GM19023 (cell line): ENCODE results near the gene SELENOO.

Experiments used
- ATAC-seq: cut with Tn5 transposase; IDR thresholded peaks from one replicate; pipeline ENCODE4 v1.9.1; 2021; ENCODE audit warnings: mild to moderate bottlenecking, moderate library complexity; ENCODE audit not compliant: unreplicated experiment

Gene SELENOO

DNA sequence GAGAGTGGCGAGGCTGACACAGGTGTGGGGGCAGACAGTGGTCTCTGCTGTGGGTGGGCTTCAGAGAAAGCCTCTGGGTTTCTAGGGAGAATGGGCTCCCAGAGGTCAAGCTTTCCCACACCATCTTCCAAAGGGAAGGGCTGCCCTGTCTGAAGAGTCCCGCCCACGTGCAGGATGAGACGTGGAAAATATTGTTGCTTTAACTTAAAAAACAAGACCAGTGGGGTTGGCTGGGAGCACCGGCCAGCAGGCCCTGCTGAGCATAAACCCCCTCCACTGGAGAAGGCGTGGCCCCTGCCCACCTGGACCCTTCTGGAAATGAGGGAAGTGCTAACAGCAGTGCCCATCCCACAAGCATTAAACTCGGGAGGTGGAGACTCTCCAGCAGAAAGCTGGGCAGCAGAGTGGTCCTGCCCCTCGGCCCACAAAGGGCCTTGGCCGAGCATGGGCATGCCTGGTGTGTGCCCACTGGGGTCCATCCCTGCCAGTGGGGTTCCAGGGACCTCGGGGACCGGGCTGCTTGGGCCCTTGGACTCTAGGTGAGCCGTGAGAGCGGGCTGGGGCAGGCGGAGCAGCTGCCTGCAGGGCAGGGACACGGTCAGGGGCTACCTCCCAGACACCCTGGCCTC lies 15.4 kb downstream of the SELENOO start:
- ATAC-seq, result no peak

DNA sequence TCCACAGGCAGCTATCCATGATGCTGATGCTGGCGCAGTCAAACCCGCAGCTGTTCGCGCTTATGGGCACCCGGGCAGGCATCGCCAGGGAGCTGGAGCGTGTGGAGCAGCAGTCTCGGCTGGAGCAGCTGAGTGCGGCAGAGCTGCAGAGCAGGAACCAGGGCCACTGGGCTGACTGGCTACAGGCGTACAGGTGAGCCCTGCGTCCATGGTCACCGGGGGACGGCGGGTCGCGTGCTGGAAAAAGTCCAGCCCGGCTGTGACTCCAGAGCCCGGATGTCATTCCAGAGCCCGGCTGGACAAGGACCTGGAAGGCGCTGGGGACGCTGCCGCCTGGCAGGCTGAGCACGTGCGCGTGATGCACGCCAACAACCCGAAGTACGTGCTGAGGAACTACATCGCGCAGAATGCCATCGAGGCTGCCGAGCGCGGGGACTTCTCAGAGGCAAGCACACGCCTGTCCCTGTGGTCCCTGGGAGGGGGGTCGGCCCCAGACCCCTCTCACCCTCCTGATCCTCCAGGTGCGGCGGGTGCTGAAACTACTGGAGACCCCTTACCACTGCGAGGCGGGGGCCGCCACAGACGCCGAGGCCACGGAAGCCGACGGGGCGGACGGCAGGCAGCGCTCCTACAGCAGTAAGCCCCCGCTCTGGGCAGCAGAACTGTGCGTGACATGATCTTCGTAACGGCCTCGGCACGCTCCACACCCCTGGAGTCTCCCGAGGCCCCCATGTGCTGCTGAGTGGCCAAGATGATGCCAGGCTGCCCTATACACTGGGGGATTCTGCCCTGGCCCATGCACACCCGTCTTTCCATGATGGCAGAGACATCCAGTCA lies 16.1 kb downstream of the SELENOO start:
- ATAC-seq, result no peak

GRCh38 chr22:50217543-50218152 lies 16.8 kb downstream of the SELENOO start:
- ATAC-seq, result no peak

DNA sequence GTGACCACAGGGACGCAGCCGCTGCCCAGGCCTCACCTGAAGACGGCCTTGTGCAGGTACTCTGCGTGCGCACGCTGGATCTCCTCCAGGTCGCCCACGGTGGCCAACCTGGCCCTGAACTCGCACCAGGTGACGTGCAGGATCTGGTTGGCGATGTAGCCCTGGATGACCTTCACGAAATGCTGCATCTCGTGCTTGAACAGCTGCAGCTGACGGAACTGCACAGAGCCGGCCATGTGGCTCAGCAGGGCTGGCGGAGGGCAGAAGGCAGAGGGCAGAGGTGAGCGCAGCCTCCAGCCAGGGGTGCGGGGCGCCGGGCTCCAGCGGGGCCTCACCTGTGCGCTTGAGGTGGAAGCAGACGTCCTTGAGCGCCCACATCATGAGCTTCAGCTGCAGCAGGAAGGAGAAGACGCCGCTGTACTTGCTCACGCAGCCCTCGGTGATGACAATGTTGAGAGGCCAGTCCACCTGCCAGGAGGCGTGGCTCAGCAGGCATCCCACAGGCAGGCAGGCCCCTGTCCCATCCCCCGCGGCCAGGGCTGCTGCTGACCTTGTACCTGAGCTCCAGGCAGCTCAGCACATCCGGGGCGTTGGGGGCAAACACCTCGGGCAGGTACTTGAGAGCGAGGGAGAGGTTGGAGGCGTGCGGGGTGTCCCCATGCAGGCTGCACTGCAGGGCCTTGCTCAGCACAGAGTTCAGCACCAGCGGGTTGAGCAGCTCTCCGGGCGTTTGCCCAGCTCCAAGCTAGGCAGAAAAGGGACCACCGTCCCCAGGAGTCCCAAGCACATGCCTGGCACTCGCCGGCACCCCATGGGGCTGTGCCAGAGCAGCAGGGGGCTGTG lies 17.6 kb downstream of the SELENOO start:
- no peak for ATAC-seq

DNA sequence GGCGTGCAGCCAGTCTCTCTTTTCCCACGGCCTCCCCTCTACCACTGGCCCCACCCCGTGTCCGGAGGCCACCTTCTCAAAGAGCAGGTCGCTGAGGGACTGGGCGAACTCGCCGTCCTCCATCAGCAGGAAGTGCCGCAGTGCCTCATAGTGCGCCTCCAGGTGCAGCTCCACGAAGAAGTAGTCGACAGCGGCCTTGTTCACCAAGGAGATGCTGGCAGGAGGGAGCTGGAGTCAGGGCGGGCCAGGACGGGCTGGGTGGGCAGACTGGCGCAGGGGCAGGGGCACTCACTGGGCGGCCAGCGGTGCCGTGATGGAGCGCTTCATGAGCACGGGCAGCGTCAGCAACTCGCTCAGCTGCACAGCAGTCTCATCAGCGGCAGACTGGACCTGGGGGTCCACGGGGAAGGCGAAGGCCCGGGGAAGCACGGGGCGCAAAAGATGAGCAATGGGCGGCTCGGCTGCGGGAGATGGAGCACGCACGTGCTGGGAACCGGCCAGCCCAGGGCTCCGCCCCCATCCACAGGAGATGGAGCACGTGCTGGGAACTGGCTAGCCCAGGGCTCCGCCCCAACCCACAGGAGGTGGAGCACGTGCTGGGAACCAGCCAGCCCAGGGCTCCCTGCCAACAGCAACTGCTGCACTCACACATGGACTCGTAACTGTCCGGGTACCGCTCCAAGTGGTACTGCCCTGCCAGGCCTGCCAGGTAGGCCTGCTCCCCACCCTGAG lies 18.4 kb downstream of the SELENOO start:
- no peak for ATAC-seq

DNA sequence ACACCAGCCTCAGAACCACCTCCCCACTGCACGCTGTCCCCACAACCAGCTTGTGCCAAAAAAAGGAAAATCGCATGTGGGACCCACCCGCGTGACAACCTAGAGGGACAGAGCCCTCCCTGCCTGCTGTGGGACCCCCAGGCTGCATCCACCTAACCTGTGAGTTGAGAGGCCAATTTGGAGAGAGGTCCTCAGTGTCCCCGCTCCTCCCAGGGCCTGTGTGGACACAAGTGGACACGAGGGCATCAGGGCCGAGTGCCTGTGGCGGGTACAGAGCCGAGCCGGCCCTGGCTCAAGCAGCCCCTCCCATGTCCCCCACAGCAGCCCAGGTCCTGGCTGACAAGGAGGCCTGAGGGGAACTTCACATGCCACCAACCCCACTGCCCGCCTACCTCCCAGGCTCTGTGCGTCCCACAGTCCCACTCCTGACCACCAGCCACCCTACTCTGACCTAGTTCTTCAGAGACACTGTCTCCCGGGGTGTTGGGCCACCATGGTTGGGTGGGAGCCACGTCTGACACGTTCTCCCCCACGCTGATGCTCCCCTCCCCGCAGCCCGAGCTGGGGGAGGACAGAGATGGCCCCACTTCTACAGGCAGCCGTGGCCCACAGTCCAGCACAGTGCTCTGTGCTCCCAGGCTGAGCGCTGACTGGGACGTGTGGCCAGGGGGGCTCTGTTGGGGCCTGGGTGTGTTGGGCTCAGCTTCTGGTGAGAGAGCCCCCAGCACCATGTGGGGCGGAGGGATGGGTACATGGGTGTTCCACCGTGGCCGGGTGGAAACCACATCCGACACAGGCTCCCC lies 19.2 kb downstream of the SELENOO start:
- no peak for ATAC-seq

DNA sequence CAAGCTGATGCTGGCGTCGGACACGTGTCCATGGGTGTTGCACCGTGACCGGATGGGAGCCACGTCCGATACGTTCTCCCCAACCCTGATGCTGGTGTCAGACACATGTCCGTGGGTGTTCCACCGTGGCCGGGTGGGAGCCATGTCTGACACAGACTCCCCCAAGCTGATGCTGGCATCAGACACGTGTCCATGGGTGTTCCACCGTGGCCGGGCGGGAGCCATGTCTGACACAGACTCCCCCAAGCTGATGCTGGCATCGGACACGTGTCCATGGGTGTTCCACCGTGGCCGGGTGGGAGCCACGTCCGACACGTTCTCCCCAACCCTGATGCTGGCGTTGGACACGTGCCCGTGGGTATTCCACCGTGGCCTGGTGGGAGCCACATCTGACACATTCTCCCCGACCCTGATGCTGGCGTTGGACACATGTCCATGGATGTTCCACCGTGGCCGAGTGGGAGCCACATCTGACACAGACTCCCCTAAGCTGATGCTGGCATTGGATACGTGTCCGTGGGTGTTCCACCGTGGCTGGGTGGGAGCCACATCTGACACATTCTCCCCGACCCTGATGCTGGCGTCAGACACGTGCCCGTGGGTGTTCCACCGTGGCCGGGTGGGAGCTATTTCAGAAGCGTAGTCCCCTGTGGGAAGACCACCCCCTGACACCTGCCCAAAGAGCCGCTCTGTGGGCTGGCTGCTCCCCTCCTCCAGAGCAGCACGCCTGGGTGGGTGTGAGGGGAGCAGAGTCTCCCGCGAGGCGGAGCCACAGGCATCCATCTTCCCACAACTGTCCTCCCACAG lies 20.0 kb downstream of the SELENOO start:
- ATAC-seq, result no peak

DNA sequence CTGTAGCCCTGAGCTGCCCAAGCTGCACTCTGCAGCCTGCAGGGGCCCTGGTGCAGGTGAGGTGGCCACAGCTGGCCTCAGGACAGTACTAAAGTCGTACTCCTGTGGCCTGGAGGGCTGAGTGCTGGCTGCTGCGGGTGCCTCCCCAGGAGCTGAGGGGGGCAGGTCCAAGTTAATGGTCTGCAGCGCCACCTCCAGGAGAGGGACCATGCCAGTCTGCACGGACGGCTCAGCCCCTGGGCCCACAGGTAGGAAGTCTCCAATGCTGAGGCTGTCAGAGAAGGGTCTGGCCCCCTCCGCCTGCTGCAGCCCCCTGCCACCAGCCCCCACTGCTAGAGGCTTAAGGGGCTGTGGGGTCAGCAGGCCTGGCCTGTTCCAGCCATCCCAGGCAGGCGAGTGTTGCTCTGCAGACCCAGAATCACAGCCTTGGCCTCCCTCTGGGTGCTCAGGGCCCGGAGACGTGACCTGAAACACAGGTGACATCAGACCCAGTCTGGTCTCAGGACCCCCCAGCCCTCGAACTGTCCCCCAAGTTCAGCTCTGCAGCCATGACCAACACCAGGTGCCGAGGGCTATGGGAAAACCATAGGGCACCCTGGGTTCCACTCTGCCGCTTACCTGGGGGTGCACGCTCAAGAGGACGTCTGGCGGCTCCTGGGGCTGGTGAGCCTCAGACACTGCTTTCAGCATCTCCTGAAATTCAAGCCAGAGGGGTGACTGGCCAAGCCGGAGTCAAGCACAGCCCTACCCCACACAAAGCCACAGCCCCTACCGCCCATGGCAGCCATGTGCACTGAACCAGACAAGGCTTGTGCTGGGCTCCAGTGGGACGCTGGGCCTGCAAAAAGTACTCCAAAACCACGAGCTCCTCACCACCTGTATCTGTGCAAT lies 20.8 kb downstream of the SELENOO start:
- ATAC-seq, result no peak

DNA sequence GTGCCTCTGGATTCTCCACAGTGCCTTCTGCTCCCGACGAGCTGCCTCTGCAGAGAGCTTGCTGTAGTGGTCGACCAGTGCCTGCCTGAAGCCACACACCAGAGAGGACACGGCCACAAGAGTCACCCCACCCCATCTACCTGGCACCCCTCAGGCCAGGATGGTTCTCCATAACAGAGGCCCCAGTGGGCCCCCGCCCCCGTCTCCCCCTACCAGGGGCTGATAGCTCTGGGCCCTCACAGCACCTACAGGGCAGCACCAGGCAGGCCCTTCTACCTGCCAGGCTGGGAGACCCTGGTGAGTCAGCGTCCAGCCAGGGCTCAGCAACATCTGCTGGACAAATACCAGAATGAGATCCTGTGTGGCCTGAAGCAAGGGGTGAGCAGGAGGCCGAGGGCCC lies 21.7 kb downstream of the SELENOO start:
- ATAC-seq, result no peak

GRCh38 chr22:50224071-50224470 lies 23.3 kb downstream of the SELENOO start:
- ATAC-seq, result no peak

DNA sequence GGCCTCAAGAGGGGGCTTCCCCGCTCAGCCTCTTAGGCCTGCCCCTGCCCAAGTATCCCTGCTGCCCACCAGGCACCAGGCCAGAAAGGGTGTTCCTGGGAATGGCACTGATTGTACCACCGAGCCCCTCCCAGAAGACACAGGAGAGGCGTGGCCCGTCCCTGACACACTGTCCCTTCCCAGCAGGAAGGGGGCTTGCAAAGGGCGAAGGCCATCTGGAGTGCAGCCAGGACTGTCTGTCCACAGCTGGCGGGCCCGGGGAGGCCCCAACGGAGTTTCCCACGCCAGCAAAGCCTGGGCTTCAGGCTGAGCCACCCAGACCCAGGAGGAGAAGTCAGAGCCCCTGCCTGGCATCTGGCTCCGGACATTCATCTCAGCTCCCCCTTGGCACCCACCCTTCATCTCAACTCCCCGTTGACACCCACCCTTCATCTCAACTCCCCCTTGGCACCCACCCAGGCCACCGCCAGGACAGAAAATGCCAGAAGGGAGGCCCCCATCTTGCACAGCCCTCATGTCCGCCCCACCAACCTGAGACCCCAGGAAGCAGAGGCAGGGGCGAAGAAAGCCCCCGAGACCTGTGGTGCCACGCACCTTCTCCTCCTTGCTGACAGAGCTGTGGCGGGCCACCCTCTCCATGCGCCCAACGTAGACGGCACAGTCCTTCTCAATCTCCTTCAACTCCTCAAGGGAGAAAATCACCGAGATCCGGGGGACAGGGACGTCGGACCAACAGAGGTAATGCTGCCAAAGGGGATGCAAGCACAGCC lies 24.6 kb downstream of the SELENOO start:
- ATAC-seq, result no peak

DNA sequence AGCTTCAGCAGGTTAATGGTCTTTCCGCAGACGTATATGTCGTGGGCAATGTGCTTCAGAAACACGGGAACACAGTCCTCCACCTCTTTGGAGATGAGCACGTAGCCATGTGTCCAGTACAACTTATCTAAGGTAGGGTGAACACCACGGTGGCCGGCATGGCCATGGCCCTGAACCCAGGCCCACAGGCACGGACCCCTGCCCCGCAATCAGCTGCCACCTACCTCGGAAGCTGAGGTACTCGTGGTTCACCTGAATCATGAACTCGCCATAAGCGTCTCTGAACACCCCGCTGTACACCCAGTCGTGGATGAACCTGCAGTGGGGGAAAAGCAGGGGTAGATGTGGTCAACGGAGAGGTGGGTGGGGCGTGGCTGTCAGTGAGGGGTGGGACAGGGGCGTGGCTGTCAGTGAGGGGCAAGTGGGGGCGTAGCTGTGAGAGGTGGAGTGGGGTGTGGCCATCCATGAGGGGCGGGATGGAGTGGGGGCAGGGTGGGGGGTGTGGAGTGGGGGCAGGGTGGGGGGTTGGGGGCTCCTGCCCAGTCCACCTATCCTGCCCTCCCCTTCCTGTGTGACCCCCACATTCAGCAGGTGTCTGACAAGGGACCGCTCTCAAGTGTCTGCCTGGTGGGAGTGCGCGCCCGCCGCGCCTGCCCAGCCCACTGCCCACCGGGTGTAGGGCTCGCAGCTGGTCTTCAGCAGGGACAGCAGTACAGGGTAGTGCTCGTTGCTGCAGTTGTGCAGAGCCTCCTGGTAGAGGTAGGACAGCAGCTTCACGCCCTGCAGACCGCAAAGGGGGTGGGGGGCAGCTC lies 25.5 kb downstream of the SELENOO start:
- no peak for ATAC-seq

GRCh38 chr22:50226875-50227165 lies 26.0 kb downstream of the SELENOO start:
- no peak for ATAC-seq

DNA sequence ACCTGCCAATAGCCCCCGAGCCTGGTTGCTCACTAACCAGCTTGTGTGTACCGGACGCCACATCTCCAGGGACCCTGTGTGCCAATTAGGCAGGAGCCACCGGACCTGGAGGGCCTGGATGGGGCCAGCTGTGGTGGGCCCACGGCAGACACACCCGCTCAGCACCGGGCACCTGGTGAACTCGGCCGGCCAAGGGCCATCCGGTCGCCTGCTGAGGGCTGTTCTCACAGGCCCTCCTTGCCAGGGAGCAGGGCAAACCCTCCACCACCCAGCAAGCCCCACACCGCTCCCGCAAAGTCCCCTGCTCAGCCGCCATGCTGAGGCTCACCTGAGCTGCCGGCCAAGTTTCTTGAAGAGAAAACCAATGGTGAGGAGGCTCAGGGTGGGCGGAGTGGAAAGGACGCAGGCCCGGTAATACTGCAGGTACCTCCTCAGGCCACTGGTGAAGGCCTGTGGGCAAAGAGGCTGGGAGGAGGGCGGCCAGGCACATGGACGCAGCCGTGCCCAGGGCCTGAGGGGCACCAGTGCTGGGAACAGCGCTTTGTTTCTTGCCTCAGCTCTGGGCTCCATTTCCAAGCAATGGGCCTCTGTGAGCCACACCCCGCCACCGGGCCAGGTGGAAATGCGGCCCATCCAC lies 26.9 kb downstream of the SELENOO start:
- no peak for ATAC-seq

DNA sequence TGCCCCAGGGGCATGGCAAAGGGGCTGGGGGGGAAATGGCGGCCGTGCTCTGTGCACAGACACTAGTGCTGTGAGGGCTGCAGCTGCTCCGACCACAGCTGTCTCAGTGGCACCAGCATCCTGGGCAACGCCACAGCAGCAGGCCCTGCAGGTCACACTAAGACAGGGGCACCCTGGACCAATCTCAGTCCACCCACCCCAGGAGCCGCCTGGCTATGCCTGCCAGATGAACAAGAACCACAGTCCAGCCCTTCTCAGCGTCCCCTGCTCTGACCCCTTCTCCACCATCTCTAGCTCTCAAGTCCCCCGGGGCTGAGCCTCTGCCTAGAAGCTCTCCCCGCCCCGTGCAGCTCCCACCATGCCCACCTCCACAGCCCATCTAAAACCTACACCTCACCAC lies 27.6 kb downstream of the SELENOO start:
- no peak for ATAC-seq

GRCh38 chr22:50229370-50229769 lies 28.6 kb downstream of the SELENOO start:
- no peak for ATAC-seq
